WTC11 (cell line): ENCODE results near the gene CHST11. TPM values are rescaled to one million over a fixed set of nuclear protein-coding genes. Genes with fewer than 3 reads are reported as not detected.

ENCODE experiments used
- ATAC-seq: fragments of 200-7000 bp; cut with Tn5 transposase; 2 replicates; pipeline ENCODE4 v1.10.0; 2021; ENCODE audit warnings: mild to moderate bottlenecking, moderate library complexity
- CTCF ChIA-PET: fragments of 300-600 bp; sonication (Branson Sonifier 250); formaldehyde crosslinking; loops from one replicate; lab custom pipeline; 2021; ENCODE audit warnings: antibody characterized with exemption; lab: Charles Lee
- POLR2A ChIA-PET: fragments of 350-600 bp; sonication (Branson Sonifier 250); formaldehyde crosslinking; loops from one replicate; lab custom pipeline; 2021; ENCODE audit warnings: antibody characterized with exemption; lab: Charles Lee
- DNase-seq: peaks from one replicate; pipeline ENCODE4 v3.0.0; 2021; ENCODE audit warnings: low spot score
- H3K27ac Mint-ChIP-seq: 2 replicates; pipeline ENCODE4 v1.8.0; 2021; ENCODE audit warnings: mixed read lengths
- H3K27me3 Mint-ChIP-seq: 2 replicates; pipeline ENCODE4 v1.8.0; 2021; ENCODE audit warnings: low read depth, mild to moderate bottlenecking, moderate library complexity, mixed read lengths
- H3K36me3 Mint-ChIP-seq: 2 replicates; pipeline ENCODE4 v1.8.0; 2021; ENCODE audit warnings: mixed read lengths
- H3K4me1 Mint-ChIP-seq: 2 replicates; pipeline ENCODE4 v1.8.0; 2022; ENCODE audit warnings: mixed read lengths
- H3K4me3 Mint-ChIP-seq: 2 replicates; pipeline ENCODE4 v1.8.0; 2021; ENCODE audit warnings: mild to moderate bottlenecking, moderate library complexity, mixed read lengths
- H3K9me3 Mint-ChIP-seq: 2 replicates; pipeline ENCODE4 v1.8.0; 2021; ENCODE audit warnings: mixed read lengths
- ATF1 ChIP-seq: sonication (generic); formaldehyde crosslinking; IDR thresholded peaks from 2 replicates; pipeline ENCODE4 v1.8.1; 2023; ENCODE audit warnings: mild to moderate bottlenecking, moderate library complexity, missing genetic modification reagents
- ATF2 ChIP-seq: sonication (generic); formaldehyde crosslinking; IDR thresholded peaks from 2 replicates; pipeline ENCODE4 v1.8.1; 2022; ENCODE audit warnings: low read depth, missing genetic modification reagents, borderline replicate concordance
- CREM ChIP-seq: sonication (generic); formaldehyde crosslinking; IDR thresholded peaks from 2 replicates; pipeline ENCODE4 v1.8.1; 2022; ENCODE audit warnings: mild to moderate bottlenecking, missing genetic modification reagents, moderate library complexity
- ELF4 ChIP-seq: sonication (generic); formaldehyde crosslinking; IDR thresholded peaks from 2 replicates; pipeline ENCODE4 v1.8.1; 2022; ENCODE audit warnings: low read depth, mild to moderate bottlenecking, moderate library complexity, missing genetic modification reagents
- FOXP1 ChIP-seq: sonication (generic); formaldehyde crosslinking; IDR thresholded peaks from 2 replicates; pipeline ENCODE4 v1.8.0; 2022; ENCODE audit warnings: missing genetic modification reagents, mild to moderate bottlenecking, moderate library complexity, borderline replicate concordance
- HMGXB4 ChIP-seq: sonication (generic); formaldehyde crosslinking; IDR thresholded peaks from 2 replicates; pipeline ENCODE4 v1.8.1; 2023; ENCODE audit warnings: mild to moderate bottlenecking, moderate library complexity, missing genetic modification reagents
- TCF7 ChIP-seq: sonication (generic); formaldehyde crosslinking; IDR thresholded peaks from 2 replicates; pipeline ENCODE4 v1.8.0; 2022; ENCODE audit warnings: mild to moderate bottlenecking, low read depth, missing genetic modification reagents, moderate library complexity
- USF2 ChIP-seq: sonication (generic); formaldehyde crosslinking; IDR thresholded peaks from 2 replicates; pipeline ENCODE4 v1.8.1; 2023; ENCODE audit warnings: mild to moderate bottlenecking, missing genetic modification reagents, moderate library complexity
- ZMAT4 ChIP-seq: fragments of 250-450 bp; sonication (Bioruptor Pico); IDR thresholded peaks from 2 replicates; pipeline ENCODE4 v1.9.0; 2021; ENCODE audit warnings: mild to moderate bottlenecking
- total RNA-seq: library from RNA; stranded (reverse); gene quantifications from 3 replicates; pipeline ENCODE4 v1.2.3, GENCODE V29; 2021
- TF ChIP-seq, protein P1 (sequence below): sonication (generic); formaldehyde crosslinking; IDR thresholded peaks from 2 replicates; pipeline ENCODE4 v1.8.0; 2022; ENCODE audit warnings: mild to moderate bottlenecking, missing genetic modification reagents
- TF ChIP-seq, protein P2 (sequence below): sonication (generic); formaldehyde crosslinking; IDR thresholded peaks from 2 replicates; pipeline ENCODE4 v1.8.1; 2022; ENCODE audit warnings: mild to moderate bottlenecking, moderate library complexity, missing genetic modification reagents
- TF ChIP-seq, protein P3 (sequence below): fragments of 250-450 bp; sonication (Bioruptor Pico); IDR thresholded peaks from 2 replicates; pipeline ENCODE4 v1.8.0; 2021; ENCODE audit warnings: mild to moderate bottlenecking
- TF ChIP-seq, protein P4 (sequence below): sonication (generic); formaldehyde crosslinking; IDR thresholded peaks from 2 replicates; pipeline ENCODE4 v1.8.0; 2022; ENCODE audit warnings: missing genetic modification reagents
- TF ChIP-seq, protein P5 (sequence below): fragments of 250-450 bp; sonication (Bioruptor Pico); IDR thresholded peaks from 2 replicates; pipeline ENCODE4 v1.9.0; 2021; ENCODE audit warnings: moderate library complexity, mild to moderate bottlenecking, inconsistent platforms, borderline replicate concordance
- TF ChIP-seq, protein P6 (sequence below): sonication (generic); formaldehyde crosslinking; IDR thresholded peaks from 2 replicates; pipeline ENCODE4 v1.8.1; 2023; ENCODE audit warnings: mild to moderate bottlenecking, missing genetic modification reagents

The CHST11 gene
- total RNA-seq, 1 experiment from 2014 or later = 24.2 TPM

- no peak for TF ChIP-seq HMGXB4 (CRISPR knock-in tag)
Observed at GRCh38 chr12:104576980-104577580, 120.3 kb downstream of the CHST11 start (continued).

DNA sequence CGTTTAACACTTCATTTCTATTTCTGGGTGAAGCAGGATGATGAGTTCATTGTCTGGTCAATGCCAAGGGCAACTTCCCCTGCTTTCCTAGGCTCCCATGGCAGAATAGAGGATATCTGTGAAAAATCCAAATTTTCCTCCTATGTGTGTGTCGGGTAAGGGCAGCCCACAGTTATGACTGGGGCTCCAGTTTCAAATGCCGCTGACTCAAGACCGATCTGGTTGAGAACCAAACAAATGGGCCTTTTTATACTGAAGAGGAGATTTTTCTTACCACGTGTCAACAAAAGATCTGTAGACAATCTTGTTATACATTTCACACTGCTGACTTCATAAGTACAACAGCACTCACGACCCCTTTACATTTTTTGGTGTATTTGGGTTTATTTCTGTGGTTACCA, 120.8 kb downstream of the CHST11 start:
- peaks cover 12% of the 10 kb centered on the region for H3K4me1 Mint-ChIP-seq
- POLR2A ChIA-PET = no interaction called here
- CTCF ChIA-PET = interaction anchor here (0.7 to 1.2 kb wide), 2 partner anchors 155 to 196 kb away, joined by 3 to 8 read pairs; no protein-coding TSS in a partner anchor
- 0 out of 2 replicates have a peak, but pooled peaks cover 5% of the 10 kb centered on the region for H3K9me3 Mint-ChIP-seq
- H3K27ac Mint-ChIP-seq = no peak overlapping the region
- ATAC-seq = no peak
- peaks cover 5% of the 10 kb centered on the region for H3K36me3 Mint-ChIP-seq
- H3K4me3 Mint-ChIP-seq = no peak overlapping the region
- no peak for DNase-seq
- TF ChIP-seq, protein P1, sequence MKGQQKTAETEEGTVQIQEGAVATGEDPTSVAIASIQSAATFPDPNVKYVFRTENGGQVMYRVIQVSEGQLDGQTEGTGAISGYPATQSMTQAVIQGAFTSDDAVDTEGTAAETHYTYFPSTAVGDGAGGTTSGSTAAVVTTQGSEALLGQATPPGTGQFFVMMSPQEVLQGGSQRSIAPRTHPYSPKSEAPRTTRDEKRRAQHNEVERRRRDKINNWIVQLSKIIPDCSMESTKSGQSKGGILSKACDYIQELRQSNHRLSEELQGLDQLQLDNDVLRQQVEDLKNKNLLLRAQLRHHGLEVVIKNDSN (CRISPR knock-in tag) = no peak
- TF ChIP-seq CREM (CRISPR knock-in tag) = no peak
- TF ChIP-seq FOXP1 (CRISPR knock-in tag) = no peak
- TF ChIP-seq, protein P2, sequence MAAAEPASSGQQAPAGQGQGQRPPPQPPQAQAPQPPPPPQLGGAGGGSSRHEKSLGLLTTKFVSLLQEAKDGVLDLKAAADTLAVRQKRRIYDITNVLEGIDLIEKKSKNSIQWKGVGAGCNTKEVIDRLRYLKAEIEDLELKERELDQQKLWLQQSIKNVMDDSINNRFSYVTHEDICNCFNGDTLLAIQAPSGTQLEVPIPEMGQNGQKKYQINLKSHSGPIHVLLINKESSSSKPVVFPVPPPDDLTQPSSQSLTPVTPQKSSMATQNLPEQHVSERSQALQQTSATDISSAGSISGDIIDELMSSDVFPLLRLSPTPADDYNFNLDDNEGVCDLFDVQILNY = no peak
- TF ChIP-seq ATF2 (CRISPR knock-in tag) = no peak
- no peaks in the 10 kb centered on the region for H3K27me3 Mint-ChIP-seq

DNA sequence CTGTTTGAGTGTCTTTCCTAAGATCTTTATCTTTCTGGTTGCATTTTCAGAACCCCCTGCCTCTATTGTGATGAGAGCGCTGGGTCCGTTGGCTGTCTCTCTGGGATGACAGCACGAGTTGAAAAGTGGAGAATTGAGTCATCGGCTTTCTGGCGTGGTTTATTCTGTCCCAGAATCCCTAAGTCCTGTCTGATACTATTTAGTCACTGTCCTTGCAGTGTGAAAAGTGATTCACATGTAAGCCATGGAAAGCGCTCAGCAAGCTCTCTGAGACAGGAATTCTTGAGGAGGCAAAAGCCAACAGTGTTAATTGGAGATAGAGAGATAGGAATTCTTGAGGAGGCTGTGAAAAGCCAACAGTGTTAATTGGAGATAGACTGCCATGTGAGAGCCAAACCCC, 121.7 kb downstream of the CHST11 start:
- Mint-ChIP-seq H3K27ac (no peak overlapping the region), H3K9me3 (0 out of 2 replicates have a peak, but pooled peaks cover 4% of the 10 kb centered on the region), H3K4me1 (peaks cover 20% of the 10 kb centered on the region), H3K27me3 (no peaks in the 10 kb centered on the region), H3K4me3 (no peak overlapping the region), H3K36me3 (peaks cover 4% of the 10 kb centered on the region)
- ATAC-seq (no peak), DNase-seq (no peak)
- POLR2A ChIA-PET = no interaction called here
- CTCF ChIA-PET = interaction anchor here (0.6 to 1.0 kb wide), 2 partner anchors 197 to 485 kb away, joined by 3 read pairs; no protein-coding TSS in a partner anchor
- TF ChIP-seq, protein P3, sequence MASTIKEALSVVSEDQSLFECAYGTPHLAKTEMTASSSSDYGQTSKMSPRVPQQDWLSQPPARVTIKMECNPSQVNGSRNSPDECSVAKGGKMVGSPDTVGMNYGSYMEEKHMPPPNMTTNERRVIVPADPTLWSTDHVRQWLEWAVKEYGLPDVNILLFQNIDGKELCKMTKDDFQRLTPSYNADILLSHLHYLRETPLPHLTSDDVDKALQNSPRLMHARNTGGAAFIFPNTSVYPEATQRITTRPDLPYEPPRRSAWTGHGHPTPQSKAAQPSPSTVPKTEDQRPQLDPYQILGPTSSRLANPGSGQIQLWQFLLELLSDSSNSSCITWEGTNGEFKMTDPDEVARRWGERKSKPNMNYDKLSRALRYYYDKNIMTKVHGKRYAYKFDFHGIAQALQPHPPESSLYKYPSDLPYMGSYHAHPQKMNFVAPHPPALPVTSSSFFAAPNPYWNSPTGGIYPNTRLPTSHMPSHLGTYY (CRISPR knock-in tag) = no peak
- TF ChIP-seq, protein P4, sequence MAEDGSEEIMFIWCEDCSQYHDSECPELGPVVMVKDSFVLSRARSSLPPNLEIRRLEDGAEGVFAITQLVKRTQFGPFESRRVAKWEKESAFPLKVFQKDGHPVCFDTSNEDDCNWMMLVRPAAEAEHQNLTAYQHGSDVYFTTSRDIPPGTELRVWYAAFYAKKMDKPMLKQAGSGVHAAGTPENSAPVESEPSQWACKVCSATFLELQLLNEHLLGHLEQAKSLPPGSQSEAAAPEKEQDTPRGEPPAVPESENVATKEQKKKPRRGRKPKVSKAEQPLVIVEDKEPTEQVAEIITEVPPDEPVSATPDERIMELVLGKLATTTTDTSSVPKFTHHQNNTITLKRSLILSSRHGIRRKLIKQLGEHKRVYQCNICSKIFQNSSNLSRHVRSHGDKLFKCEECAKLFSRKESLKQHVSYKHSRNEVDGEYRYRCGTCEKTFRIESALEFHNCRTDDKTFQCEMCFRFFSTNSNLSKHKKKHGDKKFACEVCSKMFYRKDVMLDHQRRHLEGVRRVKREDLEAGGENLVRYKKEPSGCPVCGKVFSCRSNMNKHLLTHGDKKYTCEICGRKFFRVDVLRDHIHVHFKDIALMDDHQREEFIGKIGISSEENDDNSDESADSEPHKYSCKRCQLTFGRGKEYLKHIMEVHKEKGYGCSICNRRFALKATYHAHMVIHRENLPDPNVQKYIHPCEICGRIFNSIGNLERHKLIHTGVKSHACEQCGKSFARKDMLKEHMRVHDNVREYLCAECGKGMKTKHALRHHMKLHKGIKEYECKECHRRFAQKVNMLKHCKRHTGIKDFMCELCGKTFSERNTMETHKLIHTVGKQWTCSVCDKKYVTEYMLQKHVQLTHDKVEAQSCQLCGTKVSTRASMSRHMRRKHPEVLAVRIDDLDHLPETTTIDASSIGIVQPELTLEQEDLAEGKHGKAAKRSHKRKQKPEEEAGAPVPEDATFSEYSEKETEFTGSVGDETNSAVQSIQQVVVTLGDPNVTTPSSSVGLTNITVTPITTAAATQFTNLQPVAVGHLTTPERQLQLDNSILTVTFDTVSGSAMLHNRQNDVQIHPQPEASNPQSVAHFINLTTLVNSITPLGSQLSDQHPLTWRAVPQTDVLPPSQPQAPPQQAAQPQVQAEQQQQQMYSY (CRISPR knock-in tag) = no peak
- TF ChIP-seq ZMAT4 (CRISPR knock-in tag) (no peak), ATF1 (CRISPR knock-in tag) (no peak), ELF4 (no peak), TCF7 (CRISPR knock-in tag) (no peak), USF2 (CRISPR knock-in tag) (no peak)
- TF ChIP-seq, protein P5, sequence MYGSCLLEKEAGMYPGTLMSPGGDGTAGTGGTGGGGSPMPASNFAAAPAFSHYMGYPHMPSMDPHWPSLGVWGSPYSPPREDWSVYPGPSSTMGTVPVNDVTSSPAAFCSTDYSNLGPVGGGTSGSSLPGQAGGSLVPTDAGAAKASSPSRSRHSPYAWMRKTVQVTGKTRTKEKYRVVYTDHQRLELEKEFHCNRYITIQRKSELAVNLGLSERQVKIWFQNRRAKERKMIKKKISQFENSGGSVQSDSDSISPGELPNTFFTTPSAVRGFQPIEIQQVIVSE (CRISPR knock-in tag) = no peak
- TF ChIP-seq, protein P6, sequence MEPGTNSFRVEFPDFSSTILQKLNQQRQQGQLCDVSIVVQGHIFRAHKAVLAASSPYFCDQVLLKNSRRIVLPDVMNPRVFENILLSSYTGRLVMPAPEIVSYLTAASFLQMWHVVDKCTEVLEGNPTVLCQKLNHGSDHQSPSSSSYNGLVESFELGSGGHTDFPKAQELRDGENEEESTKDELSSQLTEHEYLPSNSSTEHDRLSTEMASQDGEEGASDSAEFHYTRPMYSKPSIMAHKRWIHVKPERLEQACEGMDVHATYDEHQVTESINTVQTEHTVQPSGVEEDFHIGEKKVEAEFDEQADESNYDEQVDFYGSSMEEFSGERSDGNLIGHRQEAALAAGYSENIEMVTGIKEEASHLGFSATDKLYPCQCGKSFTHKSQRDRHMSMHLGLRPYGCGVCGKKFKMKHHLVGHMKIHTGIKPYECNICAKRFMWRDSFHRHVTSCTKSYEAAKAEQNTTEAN (CRISPR knock-in tag) = no peak
